HG03520 (cell line): Measurements from ENCODE around the gene TMCC1.
"Not testable (repeated sequence)": the region's sequence is repeated elsewhere in the genome, so short reads cannot be mapped to it uniquely, and the experiment has no call there.

Experiments
- ATAC-seq: cut with Tn5 transposase; IDR thresholded peaks from one replicate; pipeline ENCODE4 v1.9.1; 2021; ENCODE audit warnings: mild to moderate bottlenecking, moderate library complexity; ENCODE audit not compliant: unreplicated experiment

TMCC1 gene

GRCh38 chr3:129893581-129894070 is at the start of gene TMCC1:
TMCC1 (minus strand) TSS chr3:129893711.
- ATAC-seq, result peak; percentile 70

- ATAC-seq, result no peak
Measured at GRCh38 chr3:129943020-129943419, 49.5 kb upstream of the TMCC1 start.

- no peak for ATAC-seq
Measured at GRCh38 chr3:129942296-129942695, 48.8 kb upstream of the TMCC1 start.

GRCh38 chr3:129940086-129940485 is 46.6 kb upstream of the TMCC1 start:
- no peak for ATAC-seq

- ATAC-seq, result no peak
Measured at GRCh38 chr3:129938140-129938930, 44.8 kb upstream of the TMCC1 start.

GRCh38 chr3:129937717-129938116 is 44.2 kb upstream of the TMCC1 start:
- ATAC-seq, result no peak

- ATAC-seq, result no peak
Measured at GRCh38 chr3:129936757-129937156, 43.2 kb upstream of the TMCC1 start.

- no peak for ATAC-seq
Measured at GRCh38 chr3:129934234-129935123, 41.0 kb upstream of the TMCC1 start.

- ATAC-seq, result no peak
Measured at GRCh38 chr3:129933471-129933870, 40.0 kb upstream of the TMCC1 start.

GRCh38 chr3:129929383-129929782 is 35.9 kb upstream of the TMCC1 start:
- no peak for ATAC-seq

- no peak for ATAC-seq
Measured at GRCh38 chr3:129927072-129927471, 33.6 kb upstream of the TMCC1 start.

- ATAC-seq, result no peak
Measured at GRCh38 chr3:129919806-129920205, 26.3 kb upstream of the TMCC1 start.

- ATAC-seq, result no peak
Measured at GRCh38 chr3:129919357-129919756, 25.8 kb upstream of the TMCC1 start.

GRCh38 chr3:129918461-129918860 is 24.9 kb upstream of the TMCC1 start:
- no peak for ATAC-seq

- no peak for ATAC-seq
Measured at GRCh38 chr3:129917423-129918007, 24.0 kb upstream of the TMCC1 start.

- no peak for ATAC-seq
Measured at GRCh38 chr3:129913618-129914017, 20.1 kb upstream of the TMCC1 start.

GRCh38 chr3:129911261-129911861 is 17.9 kb upstream of the TMCC1 start:
- no peak for ATAC-seq

- ATAC-seq, result not testable (repeated sequence)
Measured at GRCh38 chr3:129909235-129909634, 15.7 kb upstream of the TMCC1 start.

GRCh38 chr3:129908417-129908816 is 14.9 kb upstream of the TMCC1 start:
- no peak for ATAC-seq

- not testable (repeated sequence) for ATAC-seq
Measured at GRCh38 chr3:129901272-129901671, 7.8 kb upstream of the TMCC1 start.

GRCh38 chr3:129897026-129897425 is 3.5 kb upstream of the TMCC1 start:
- ATAC-seq, result no peak
